HG03196 (cell line): ENCODE measurements around the gene PSMG2.

Source experiments
- ATAC-seq: cut with Tn5 transposase; IDR thresholded peaks from one replicate; pipeline ENCODE4 v1.9.1; 2021; ENCODE audit not compliant: unreplicated experiment

Gene PSMG2

DNA sequence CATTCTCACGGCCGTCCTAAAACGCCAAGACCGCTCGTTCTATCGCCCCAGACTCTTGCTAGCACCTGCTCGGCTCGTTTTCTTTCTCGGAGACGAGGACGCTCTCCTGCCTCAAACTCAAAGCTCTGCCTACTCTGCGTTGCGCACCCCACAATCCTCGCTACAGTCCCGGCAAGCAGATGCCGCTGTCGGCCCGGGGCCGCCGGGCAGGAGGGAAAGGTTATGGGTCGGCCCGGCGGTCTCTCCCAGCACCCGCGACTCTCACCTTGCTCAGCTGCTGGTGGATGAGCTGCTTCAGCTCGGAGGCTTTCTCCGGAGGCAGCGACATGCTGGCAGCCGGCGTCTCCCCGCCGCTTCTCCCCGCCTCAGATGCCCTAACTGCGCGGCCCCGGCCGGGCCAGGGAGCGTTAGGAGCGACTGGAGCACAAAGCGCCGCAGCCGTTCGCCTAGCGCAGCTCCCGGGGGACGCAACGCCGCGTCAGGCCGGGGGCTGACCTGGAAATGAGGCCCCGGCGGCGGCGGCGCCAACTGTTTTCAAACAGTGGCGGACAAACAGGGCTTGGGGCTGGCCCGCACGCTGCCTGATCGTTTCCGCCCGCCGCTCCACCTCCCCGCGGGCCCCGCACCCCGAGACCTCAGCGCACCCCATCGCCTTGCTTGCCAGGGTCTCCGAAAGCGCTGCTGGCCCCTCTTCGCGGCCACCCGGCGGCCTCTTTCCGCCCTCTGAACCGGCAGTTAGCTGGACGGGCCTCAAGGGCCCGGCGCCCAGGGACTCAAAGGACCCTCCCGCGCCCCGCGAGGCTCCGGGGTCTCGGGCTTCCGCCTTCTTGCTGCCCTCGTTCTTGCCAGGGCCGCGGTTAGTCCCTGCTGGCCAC is at the start of gene PSMG2, which contains the start of gene CEP76:
Gene PSMG2 (plus strand): TSS at position 822 of the 875 bp plus-strand sequence. CDS start 66 bp downstream, outside the sequence.
Gene CEP76 (minus strand): TSS at position 503 of the 875 bp plus-strand sequence. CDS start 175 bp downstream, at position 328.
- ATAC-seq: peak; percentile 92

DNA sequence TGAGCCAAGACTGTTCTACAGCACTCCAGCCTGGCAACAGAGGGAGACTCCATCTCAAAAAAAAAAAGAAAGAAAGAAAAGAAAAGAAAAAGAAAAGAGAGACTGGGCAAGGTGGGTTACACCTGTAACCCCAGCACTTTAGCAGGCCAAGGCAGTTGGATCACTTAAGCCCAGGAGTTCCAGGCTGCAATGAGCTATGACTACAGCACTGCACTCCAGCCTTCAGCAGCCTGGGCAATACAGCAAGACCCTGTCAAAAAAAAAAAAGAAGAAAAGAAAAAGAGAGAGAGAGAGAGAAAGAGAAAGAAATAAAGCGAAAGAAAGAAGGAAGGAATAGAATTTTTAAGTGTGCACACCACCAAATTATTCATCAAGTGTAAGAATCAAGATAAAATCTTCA is 47.9 kb upstream of the PSMG2 start:
- ATAC-seq: no peak

DNA sequence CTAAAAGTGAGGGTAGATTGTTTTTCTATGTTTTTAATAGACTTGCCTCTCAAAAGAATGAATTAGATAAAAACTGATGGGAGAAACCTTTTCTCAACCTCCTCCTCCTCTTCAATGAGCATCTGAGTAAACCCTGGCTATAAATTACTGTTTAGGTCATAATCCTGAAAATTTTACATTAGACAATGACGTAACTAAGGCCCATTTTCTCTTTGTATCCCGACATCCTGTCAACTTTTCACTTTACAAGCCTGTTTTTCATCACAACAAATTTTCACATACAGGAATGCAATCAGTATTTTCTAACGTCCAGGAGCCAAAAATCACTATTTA is 46.3 kb upstream of the PSMG2 start:
- no peak for ATAC-seq

DNA sequence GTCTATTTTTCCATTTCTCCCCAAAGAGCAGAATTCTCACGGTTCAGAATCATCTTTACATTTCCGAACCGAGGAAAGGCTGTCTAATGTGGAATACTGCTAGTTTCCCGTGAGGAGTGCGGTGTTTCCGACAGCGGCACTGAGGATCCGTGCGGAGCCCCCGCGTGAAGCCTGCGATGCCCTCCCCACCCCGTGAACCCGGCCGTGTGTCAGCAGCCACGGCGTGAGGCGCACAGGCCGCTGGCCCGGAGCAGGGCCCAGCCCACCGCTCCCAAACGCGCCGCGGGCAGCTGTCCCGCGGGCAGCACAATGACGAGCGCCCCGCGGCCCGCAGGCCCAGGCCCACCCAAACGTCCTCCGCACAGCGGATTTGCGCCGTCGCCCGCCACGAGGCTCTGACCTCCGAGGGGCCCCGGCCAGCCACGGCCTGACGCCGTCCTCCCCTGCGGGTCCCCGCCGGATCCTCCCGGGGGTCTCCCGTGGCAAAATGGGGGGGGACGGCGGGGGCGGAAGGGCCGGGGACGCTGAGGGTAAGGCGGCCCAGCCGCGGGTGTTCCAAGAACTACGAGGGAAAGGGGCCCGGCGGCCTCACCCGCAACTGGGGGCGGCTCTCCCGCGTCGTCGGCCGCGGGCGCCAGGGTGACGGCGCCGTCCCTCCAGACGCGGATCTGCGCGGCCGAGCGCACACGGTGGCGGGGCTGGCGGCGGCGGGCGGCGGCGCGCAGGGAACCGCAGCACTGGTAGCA is 45.7 kb upstream of the PSMG2 start:
- peak; percentile 33 for ATAC-seq

- ATAC-seq: peak; percentile 64
These were observed 45.0 kb upstream of the PSMG2 start, which contains the start of gene SPIRE1 for GRCh38 chr18:12657684-12658425. Gene SPIRE1 (minus strand): TSS chr18:12658107. CDS start chr18:12657866, 241 bp downstream.

- ATAC-seq: no peak
These were observed 44.3 kb upstream of the PSMG2 start for GRCh38 chr18:12658426-12659138.

DNA sequence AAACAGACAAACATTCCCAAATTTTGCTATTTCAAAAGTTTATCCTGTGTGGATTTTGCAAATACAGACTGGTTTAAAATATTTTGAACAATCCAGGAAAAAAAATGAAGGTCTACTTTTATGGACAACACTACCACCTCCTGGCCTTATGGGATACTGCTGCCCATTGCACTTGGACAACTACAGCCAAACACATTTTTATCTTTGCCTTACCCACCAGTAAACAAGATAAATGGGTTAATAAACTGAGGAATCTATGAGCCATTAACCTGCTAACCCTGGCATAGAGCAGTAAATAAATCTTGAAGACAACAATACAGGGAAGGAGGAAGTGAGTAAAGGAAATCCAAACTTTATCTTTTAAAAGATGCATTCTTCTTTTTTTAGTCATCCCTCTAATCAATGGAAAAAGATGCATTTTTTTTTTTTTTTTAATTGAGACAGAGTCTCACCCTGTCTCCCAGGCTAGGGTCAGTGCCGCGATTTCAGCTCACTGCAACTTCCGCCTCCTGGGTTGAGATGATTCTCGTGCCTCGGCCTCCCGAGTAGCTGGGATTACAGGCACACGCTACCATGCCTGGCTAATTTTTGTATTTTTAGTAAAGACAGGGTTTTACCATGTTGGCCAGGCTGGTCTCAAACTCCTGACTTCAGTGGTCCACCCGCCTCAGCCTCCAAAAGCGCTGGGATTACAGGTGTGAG is 42.8 kb upstream of the PSMG2 start:
- no peak for ATAC-seq

GRCh38 chr18:12668041-12668440 is 34.8 kb upstream of the PSMG2 start:
- ATAC-seq: no peak

DNA sequence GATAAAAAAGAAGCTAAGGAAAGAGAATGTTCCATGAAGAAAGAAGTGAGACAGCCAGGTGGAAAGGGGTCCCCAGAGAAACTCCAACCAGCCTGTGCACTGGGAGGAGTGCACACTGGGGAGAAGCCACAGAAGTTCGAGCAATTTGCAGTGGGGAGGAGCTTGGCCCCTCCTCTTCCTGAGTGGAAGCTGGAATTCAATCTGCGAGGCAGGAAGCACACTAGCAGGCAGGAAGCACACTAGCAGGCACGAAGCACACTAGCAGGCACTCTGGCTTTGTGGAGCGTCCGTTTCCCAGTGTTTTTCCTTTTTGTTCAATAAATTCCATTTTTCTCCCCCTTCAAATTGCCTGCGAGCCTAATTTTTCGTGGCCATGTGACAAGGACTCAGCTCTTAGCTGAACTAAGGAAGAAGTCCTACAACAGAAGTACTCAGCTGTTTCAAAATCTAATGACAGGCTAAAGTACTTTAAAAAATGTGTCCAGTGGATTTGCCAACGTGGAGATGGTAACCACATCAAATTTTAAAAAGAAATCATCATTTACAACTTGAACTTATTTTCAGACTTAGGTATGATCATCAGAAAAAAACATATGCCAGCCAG is 23.6 kb upstream of the PSMG2 start:
- ATAC-seq: no peak

DNA sequence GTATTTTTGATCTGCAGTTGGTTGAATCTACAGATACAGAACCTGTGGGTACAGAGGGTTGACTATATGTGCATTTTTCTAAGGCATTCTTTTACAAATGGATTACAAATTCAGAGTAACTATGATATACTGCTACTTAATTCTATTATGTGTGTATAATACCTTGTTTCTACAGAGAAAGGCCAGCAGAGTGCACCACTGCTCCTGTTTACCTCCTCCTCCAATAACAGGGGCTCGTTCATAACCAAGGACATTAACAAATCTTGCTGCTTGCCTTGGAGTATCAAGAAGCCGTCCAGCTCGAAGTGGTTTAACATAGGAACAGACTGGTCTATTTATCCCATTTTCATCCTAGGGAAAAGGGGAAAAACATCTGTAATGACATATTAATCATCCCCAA is 16.7 kb upstream of the PSMG2 start:
- no peak for ATAC-seq

DNA sequence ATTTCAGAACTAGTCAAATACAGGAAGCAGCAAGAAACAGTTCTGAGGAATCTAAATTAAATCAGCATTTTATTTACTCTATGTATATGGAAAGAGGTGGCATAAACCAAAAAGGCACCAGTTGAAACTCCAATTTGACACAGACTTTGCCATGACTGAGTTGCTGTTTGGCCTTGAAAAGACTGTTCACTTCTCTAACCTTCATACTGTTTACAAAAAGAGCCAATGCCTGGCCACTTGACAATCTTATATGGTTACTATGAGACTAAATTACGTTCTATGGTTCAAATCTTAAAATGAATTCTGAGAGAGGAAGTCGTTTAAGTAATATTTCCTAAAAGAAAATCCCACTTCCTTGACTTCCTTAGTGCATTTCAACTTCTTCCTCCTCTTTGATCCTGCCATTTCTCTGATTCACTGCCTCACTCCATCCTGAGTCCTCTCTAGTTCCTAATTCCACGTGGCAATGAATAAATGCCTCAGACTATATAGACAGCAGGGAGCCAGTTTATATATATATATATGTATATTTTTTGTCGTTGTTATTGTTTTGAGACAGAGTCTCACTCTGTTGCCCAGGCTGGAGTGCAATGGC is 13.5 kb upstream of the PSMG2 start:
- ATAC-seq: no peak

- ATAC-seq: no peak
These were observed 10.6 kb upstream of the PSMG2 start for GRCh38 chr18:12692206-12692605.

- no peak for ATAC-seq
These were observed 8.8 kb upstream of the PSMG2 start for GRCh38 chr18:12694032-12694431.

DNA sequence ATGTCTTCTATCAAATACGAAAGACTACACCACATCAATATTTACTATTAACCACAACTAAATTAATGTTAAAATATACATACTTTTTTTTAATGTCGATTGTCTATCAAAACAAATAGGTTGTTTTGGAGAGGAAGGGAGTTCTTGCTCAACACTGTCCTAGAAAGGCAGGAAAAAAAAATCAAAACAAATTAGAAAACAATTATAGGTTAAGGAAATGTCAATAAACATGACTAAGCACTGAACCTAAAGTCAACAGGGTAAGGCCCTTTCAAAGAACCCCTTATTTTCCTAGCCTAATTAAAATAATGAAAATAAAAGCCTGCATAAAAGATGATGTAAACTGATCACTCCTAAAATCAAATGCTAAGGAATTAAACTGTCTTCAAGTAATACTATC is 3.1 kb upstream of the PSMG2 start:
- ATAC-seq: no peak

GRCh38 chr18:12701161-12701560 is 1.7 kb upstream of the PSMG2 start:
- ATAC-seq: no peak

DNA sequence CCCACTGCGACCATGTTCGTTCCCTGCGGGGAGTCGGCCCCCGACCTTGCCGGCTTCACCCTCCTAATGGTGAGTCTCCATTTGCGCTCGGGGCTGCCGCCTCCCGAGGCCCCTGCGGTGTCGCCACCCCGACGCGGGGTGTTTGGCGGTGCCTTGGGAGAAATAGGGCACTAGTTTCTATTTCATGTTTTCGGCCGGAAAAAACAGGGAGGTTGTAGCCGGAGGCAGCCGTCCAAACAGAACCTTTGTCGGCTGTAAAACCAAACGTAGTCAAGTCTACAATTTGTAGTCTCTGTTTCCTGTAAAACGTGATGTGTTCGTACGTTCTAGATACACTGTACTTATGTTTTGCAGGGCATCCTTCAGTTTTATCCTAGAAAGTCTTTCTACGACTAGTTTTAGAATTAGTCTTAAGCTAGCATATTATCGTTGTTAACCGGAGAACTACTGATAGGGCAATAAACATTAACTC is 290 bp downstream of the PSMG2 start:
- no peak for ATAC-seq

GRCh38 chr18:12703664-12704063 is 822 bp downstream of the PSMG2 start:
- no peak for ATAC-seq

DNA sequence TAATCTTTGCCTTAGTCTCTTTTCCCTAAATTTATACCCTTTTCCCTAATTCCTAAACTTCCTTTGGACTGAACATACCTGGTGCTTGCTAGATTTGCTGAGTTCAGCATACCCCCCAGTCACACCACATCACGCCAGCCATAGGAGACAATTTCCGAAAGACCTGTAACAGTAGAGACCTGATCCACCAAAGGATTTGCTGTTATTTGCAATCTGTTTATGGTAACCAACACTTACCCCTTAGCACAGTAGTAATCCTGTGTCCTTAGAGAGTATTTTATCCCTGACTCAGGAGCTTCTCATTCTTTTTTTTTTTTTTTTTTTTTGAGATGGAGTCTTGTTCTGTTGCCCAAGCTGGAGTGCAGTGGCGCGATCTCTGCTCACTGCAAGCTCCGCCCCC is 8.6 kb downstream of the PSMG2 start:
- ATAC-seq: no peak
